ENCODE measurements around the gene EDEM1.

GRCh38 chr3:5222283-5223005 lies 34.9 kb downstream of the EDEM1 start:
- TF ChIP-seq CTCF (IDR thresholded peaks at IDR 0.05) (no peak), POLR2A (IDR thresholded peaks at IDR 0.05) (no peak)

Measured in tibial nerve (tissue), 3 donors.